ENCODE results near the gene HASPIN. TPM values are rescaled to one million over a fixed set of nuclear protein-coding genes. Genes with fewer than 3 reads are reported as not detected.
A peak's percentile ranks its signal among the peaks of the same experiment; 100 is the strongest.

HASPIN gene
- total and polyA plus RNA-seq, 9 of the 15 experiments (the other 6 are each of a cell fraction or from before 2014, with no cell fraction given): 0.81 to 13.5 (median 9.9) TPM

DNA sequence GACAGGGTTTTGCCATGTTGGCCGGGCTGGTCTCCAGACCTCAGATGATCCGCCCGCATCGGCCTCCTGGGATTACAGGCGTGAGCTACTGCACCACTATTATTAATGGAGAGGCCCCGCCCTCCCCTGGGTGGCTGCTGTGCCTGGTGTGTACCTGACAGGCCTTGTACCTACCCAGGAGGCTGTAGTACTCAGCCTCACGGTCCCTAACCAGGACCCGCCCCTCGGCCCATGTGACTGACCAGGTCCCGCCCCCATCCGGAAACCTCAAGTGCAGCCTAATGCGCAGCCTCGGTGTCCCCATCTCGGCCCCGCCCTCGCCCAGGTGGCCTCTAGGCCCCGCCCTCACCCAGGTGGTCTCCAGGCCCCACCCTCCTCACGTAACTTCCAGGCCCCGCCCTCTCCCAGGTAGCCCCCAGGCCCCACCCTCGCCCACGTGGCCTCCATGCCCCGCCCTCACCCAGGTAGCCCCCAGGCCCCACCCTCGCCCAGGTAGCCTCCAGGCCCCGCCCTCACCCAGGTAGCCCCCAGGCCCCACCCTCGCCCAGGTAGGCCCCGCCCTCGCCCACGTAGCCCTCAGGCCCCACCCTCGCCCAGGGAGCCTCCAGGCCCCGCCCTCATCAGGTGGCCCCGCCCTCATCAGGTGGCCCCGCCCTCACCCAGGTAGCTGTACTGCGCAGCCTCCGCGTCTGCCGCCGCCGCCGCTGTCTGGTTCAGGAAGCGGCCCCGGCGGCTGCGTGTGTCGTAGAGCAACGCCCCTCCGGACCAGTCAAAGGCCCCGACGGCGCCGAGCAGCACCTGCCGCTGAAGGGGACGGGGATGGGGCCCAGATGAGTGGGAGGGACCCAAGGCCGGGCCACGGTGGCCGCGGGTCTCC lies 31.0 kb downstream of the HASPIN start:
- no peaks in the 10 kb centered on the region for H3K79me2 ChIP-seq (ENCODE audit: control insufficient read depth, insufficient read depth, low read length)
- intact Hi-C loops (cut with micrococcal nuclease): no loop called here
- peaks cover 4 to 25% of the 10 kb centered on the region in 2 experiments; a peak in 4 of 5 replicates for H3K4me1 ChIP-seq (replicated peaks in 1 of 2; ENCODE audit: control insufficient read depth in 2 of 2, insufficient read depth in 2 of 2, low read length in 2 of 2)
- WGBS (ENCODE audit: insufficient coverage, low coverage, missing lambda C conversion rate): 17% methylated on average over 16 of the region's 56 CpGs
- H3K27me3 ChIP-seq (ENCODE audit: control insufficient read depth in 2 of 2, insufficient read depth in 2 of 2, low read length in 2 of 2): peaks cover 0 to 16% of the 10 kb centered on the region in 2 experiments; a peak in 3 of 5 replicates
- DNase-seq (ENCODE audit: extremely low read depth in 1 of 4, low spot score in 3 of 4) (peak; percentile 82 to 94 (median 93)), FAIRE-seq (no peak), ATAC-seq (peak; percentile 95)
- H2AFZ ChIP-seq (ENCODE audit: low read depth, low read length): peak overlapping the region; percentile 91
- H3K9me1 ChIP-seq (ENCODE audit: control insufficient read depth, insufficient read depth, low read length): peaks cover 2% of the 10 kb centered on the region
- ChIA-PET POLR2A (no interaction called here), CTCF (ENCODE audit: low intra/inter-chr PET ratio) (no interaction called here)
- H4K20me1 ChIP-seq (replicated peaks; ENCODE audit: control insufficient read depth, insufficient read depth, low read length): no peaks in the 10 kb centered on the region
- H3K4me3 ChIP-seq: peak overlapping the region; percentile 50
- H3K9me3 ChIP-seq (replicated peaks; ENCODE audit: control insufficient read depth, insufficient read depth, low read depth, low read length): no peaks in the 10 kb centered on the region
- H3K36me3 ChIP-seq (ENCODE audit: control insufficient read depth, insufficient read depth, low read length): no peaks in the 10 kb centered on the region
- H3K9ac ChIP-seq (ENCODE audit: insufficient read depth in 1 of 2, low read depth in 2 of 2, low read length in 2 of 2): peak overlapping the region; percentile 53 to 90
- H3K27ac ChIP-seq (ENCODE audit: extremely low read depth, low read depth, low read length): peak overlapping the region; percentile 44
- peak overlapping the region; percentile 76; the same call in 1 of the 2 replicates for H3K4me2 ChIP-seq (ENCODE audit: insufficient read depth, low read length)
- in situ Hi-C loops (cut with MboI): no loop called here
- BruUV-seq (replicated peaks): no TSS peak
- TF ChIP-seq TEAD4 (IDR thresholded peaks at IDR 0.05; ENCODE audit: low read length) (no peak), TEAD4 (CRISPR knock-in tag; IDR thresholded peaks at IDR 0.05; ENCODE audit: borderline replicate concordance) (no peak), L3MBTL2 (IDR thresholded peaks at IDR 0.05) (peak; percentile 90), ZSCAN32 (CRISPR knock-in tag; IDR thresholded peaks at IDR 0.05) (no peak), KDM5B (IDR thresholded peaks at IDR 0.05; ENCODE audit: insufficient replicate concordance, low read depth, low read length) (peak; percentile 46), TEAD1 (CRISPR knock-in tag; IDR thresholded peaks at IDR 0.05) (no peak), TBP (optimal IDR thresholded peaks at IDR 0.05; ENCODE audit: low read depth, low read length) (peak; percentile 14), ZNF217 (CRISPR knock-in tag; IDR thresholded peaks at IDR 0.05) (no peak), LCOR (CRISPR knock-in tag; IDR thresholded peaks at IDR 0.05) (no peak)
- TF ChIP-seq, protein P1, sequence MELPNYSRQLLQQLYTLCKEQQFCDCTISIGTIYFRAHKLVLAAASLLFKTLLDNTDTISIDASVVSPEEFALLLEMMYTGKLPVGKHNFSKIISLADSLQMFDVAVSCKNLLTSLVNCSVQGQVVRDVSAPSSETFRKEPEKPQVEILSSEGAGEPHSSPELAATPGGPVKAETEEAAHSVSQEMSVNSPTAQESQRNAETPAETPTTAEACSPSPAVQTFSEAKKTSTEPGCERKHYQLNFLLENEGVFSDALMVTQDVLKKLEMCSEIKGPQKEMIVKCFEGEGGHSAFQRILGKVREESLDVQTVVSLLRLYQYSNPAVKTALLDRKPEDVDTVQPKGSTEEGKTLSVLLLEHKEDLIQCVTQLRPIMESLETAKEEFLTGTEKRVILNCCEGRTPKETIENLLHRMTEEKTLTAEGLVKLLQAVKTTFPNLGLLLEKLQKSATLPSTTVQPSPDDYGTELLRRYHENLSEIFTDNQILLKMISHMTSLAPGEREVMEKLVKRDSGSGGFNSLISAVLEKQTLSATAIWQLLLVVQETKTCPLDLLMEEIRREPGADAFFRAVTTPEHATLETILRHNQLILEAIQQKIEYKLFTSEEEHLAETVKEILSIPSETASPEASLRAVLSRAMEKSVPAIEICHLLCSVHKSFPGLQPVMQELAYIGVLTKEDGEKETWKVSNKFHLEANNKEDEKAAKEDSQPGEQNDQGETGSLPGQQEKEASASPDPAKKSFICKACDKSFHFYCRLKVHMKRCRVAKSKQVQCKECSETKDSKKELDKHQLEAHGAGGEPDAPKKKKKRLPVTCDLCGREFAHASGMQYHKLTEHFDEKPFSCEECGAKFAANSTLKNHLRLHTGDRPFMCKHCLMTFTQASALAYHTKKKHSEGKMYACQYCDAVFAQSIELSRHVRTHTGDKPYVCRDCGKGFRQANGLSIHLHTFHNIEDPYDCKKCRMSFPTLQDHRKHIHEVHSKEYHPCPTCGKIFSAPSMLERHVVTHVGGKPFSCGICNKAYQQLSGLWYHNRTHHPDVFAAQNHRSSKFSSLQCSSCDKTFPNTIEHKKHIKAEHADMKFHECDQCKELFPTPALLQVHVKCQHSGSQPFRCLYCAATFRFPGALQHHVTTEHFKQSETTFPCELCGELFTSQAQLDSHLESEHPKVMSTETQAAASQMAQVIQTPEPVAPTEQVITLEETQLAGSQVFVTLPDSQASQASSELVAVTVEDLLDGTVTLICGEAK (IDR thresholded peaks at IDR 0.05): no peak
- TF ChIP-seq, protein P1 (CRISPR knock-in tag; IDR thresholded peaks at IDR 0.05): no peak
- TF ChIP-seq, protein P2, sequence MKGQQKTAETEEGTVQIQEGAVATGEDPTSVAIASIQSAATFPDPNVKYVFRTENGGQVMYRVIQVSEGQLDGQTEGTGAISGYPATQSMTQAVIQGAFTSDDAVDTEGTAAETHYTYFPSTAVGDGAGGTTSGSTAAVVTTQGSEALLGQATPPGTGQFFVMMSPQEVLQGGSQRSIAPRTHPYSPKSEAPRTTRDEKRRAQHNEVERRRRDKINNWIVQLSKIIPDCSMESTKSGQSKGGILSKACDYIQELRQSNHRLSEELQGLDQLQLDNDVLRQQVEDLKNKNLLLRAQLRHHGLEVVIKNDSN (CRISPR knock-in tag; IDR thresholded peaks at IDR 0.05): peak; percentile 81
